Amniotic epithelial cell (primary cell): ENCODE measurements around the gene PLEKHM3.
A peak's percentile ranks its signal among the peaks of the same experiment; 100 is the strongest.
"Not testable (repeated sequence)": the region's sequence is repeated elsewhere in the genome, so short reads cannot be mapped to it uniquely, and the experiment has no call there.

Experiments used
- DNase-seq: peaks from one replicate; pipeline ENCODE4 v3.0.0-alpha.2; 2010; ENCODE audit warnings: low read depth

PLEKHM3 gene

GRCh38 chr2:207920321-207920720 lies 105.0 kb downstream of the PLEKHM3 start:
- no peak for DNase-seq

GRCh38 chr2:207919164-207919919 lies 106.0 kb downstream of the PLEKHM3 start:
- DNase-seq, result no peak

GRCh38 chr2:207914716-207915115 lies 110.6 kb downstream of the PLEKHM3 start:
- peak; percentile 34 for DNase-seq

GRCh38 chr2:207913772-207914358 lies 111.5 kb downstream of the PLEKHM3 start:
- no peak for DNase-seq

- DNase-seq, result no peak
Measured at GRCh38 chr2:207911856-207912255, 113.5 kb downstream of the PLEKHM3 start.

- no peak for DNase-seq
Measured at GRCh38 chr2:207911215-207911614, 114.1 kb downstream of the PLEKHM3 start.

GRCh38 chr2:207906495-207906894 lies 118.8 kb downstream of the PLEKHM3 start:
- DNase-seq, result not testable (repeated sequence)

GRCh38 chr2:207905546-207905945 lies 119.8 kb downstream of the PLEKHM3 start:
- no peak for DNase-seq

- DNase-seq, result no peak
Measured at GRCh38 chr2:207903236-207903635, 122.1 kb downstream of the PLEKHM3 start.

- no peak for DNase-seq
Measured at GRCh38 chr2:207902821-207903220, 122.5 kb downstream of the PLEKHM3 start.

- DNase-seq, result no peak
Measured at GRCh38 chr2:207901829-207902228, 123.5 kb downstream of the PLEKHM3 start.

- no peak for DNase-seq
Measured at GRCh38 chr2:207901401-207901800, 123.9 kb downstream of the PLEKHM3 start.

GRCh38 chr2:207898354-207898695 lies 127.0 kb downstream of the PLEKHM3 start:
- no peak for DNase-seq

GRCh38 chr2:207897541-207898353 lies 127.6 kb downstream of the PLEKHM3 start:
- no peak for DNase-seq

GRCh38 chr2:207896525-207897285 lies 128.6 kb downstream of the PLEKHM3 start:
- DNase-seq, result no peak

- DNase-seq, result no peak
Measured at GRCh38 chr2:207895274-207895860, 130.0 kb downstream of the PLEKHM3 start.

GRCh38 chr2:207892716-207893402 lies 132.5 kb downstream of the PLEKHM3 start:
- DNase-seq, result no peak

- no peak for DNase-seq
Measured at GRCh38 chr2:207891086-207891844, 134.1 kb downstream of the PLEKHM3 start.

GRCh38 chr2:207887500-207887899 lies 137.8 kb downstream of the PLEKHM3 start:
- no peak for DNase-seq

GRCh38 chr2:207885010-207885409 lies 140.3 kb downstream of the PLEKHM3 start:
- no peak for DNase-seq

GRCh38 chr2:207884127-207884526 lies 141.2 kb downstream of the PLEKHM3 start:
- DNase-seq, result no peak
